Left colon (tissue), 2 donors: ENCODE data around the gene TSPAN3. TPM values are rescaled to one million over a fixed set of nuclear protein-coding genes. Genes with fewer than 3 reads are reported as not detected.
A peak's percentile ranks its signal among the peaks of the same experiment; 100 is the strongest.

ENCODE experiments used
- ATAC-seq: fragments of 200-7000 bp; cut with Tn5 transposase; one replicate; pipeline ENCODE4 v1.9.1; 2020; ENCODE audit warnings: mild to moderate bottlenecking, moderate library complexity
- DNase-seq, 2 donors: peaks; one replicate each; pipeline ENCODE4 v3.0.0-alpha.2; 2020
- intact Hi-C, 2 donors: fragments of 100-400 bp; cut with DNase I in 1 of 2; cut with micrococcal nuclease in 1 of 2; formaldehyde crosslinking; loops; one replicate each; pipeline versions ENCODE4 v1.11.2 to v1.14.0; 2022; cut with DNase I, micrococcal nuclease
- total RNA-seq, 2 donors: library from RNA; stranded (reverse); fragmentation: NEBNext Ultra II Directional; extraction: Animal tissue kit (Norgen Biotek cat#: 25700); gene quantifications; one replicate each; pipeline ENCODE4 v1.2.1, GENCODE V29; 2021
- donor health status: DM: no; HTN: no; CAD: no.
- donor health status: DM: yes; HTN: yes; CAD: no.

TSPAN3 gene
- total RNA-seq, 2 donors from 2014 or later: 708 to 954 TPM

- peak; percentile 53 to 62 for DNase-seq
- intact Hi-C loops: no loop called here
- ATAC-seq: peak; percentile 27
Observed at GRCh38 chr15:77002954-77003912, 67.7 kb downstream of the TSPAN3 start.

- ATAC-seq: no peak
- intact Hi-C loops: no loop called here
- peak in 1 of 2 donors; percentile 16 for DNase-seq
Observed at GRCh38 chr15:77002436-77002835, 68.5 kb downstream of the TSPAN3 start.

GRCh38 chr15:77001966-77002365 lies 68.9 kb downstream of the TSPAN3 start:
- intact Hi-C loops: no loop called here
- no peak for ATAC-seq

GRCh38 chr15:77001351-77001750 lies 69.6 kb downstream of the TSPAN3 start:
- DNase-seq (no peak), ATAC-seq (no peak)
- intact Hi-C loops: no loop called here

More at GRCh38 chr15:77001966-77002365, 68.9 kb downstream of the TSPAN3 start:
- DNase-seq: no peak

- no peak for ATAC-seq
- no peak for DNase-seq
- intact Hi-C loops: no loop called here
Observed at GRCh38 chr15:76999996-77000395, 70.9 kb downstream of the TSPAN3 start.

- no peak for DNase-seq
- intact Hi-C loops: no loop called here
Observed at GRCh38 chr15:76998663-76999285, 72.1 kb downstream of the TSPAN3 start.

GRCh38 chr15:76996526-76997401 lies 74.1 kb downstream of the TSPAN3 start:
- DNase-seq (peak in 1 of 2 donors; percentile 26), ATAC-seq (no peak)
- intact Hi-C loops: no loop called here

More at GRCh38 chr15:76998663-76999285, 72.1 kb downstream of the TSPAN3 start:
- no peak for ATAC-seq

- intact Hi-C loops: no loop called here
- ATAC-seq (no peak), DNase-seq (no peak)
Observed at GRCh38 chr15:76996076-76996525, 74.8 kb downstream of the TSPAN3 start.

GRCh38 chr15:76994971-76995945 lies 75.7 kb downstream of the TSPAN3 start, which contains the start of gene PSTPIP1:
PSTPIP1 (plus strand) TSS chr15:76995126; CDS start chr15:76995574, 448 bp downstream.
- ATAC-seq (peak; percentile 55), DNase-seq (peak in 1 of 2 donors; percentile 50)
- intact Hi-C loops: no loop called here

GRCh38 chr15:76994496-76994895 lies 76.4 kb downstream of the TSPAN3 start:
- intact Hi-C loops: no loop called here
- ATAC-seq: no peak
- DNase-seq: peak in 1 of 2 donors; percentile 18

- ATAC-seq: peak; percentile 58
- peak; percentile 28 to 46 for DNase-seq
- intact Hi-C loops: no loop called here
Observed at GRCh38 chr15:76994001-76994400, 76.9 kb downstream of the TSPAN3 start.

GRCh38 chr15:76993114-76993725 lies 77.7 kb downstream of the TSPAN3 start:
- intact Hi-C loops: no loop called here
- no peak for DNase-seq
- ATAC-seq: no peak

- ATAC-seq: no peak
Observed at GRCh38 chr15:76991741-76992645, 78.9 kb downstream of the TSPAN3 start.

More at GRCh38 chr15:76991741-76992645, 78.9 kb downstream of the TSPAN3 start:
- intact Hi-C loops: no loop called here
- DNase-seq: no peak
